Endothelial cell of umbilical vein (primary cell): Measurements from ENCODE around the gene VEPH1. TPM values are rescaled to one million over a fixed set of nuclear protein-coding genes. Genes with fewer than 3 reads are reported as not detected.

Experiments used
- BruUV-seq: library from RNA; stranded (reverse); fragments of 400-500 nt; replicated peaks from 2 replicates; lab custom pipeline; 2021; lab: Mats Ljungman, UMichigan
- CTCF ChIA-PET: fragments of 300-600, 350-600 bp; sonication (Branson Sonifier 250); formaldehyde crosslinking; loops from one replicate; lab custom pipeline; 2021; ENCODE audit warnings: antibody characterized with exemption, inconsistent platforms; lab: Charles Lee
- POLR2A ChIA-PET: fragments of 300-600, 350-600 bp; sonication (Branson Sonifier 250); formaldehyde crosslinking; loops from one replicate; lab custom pipeline; 2021; ENCODE audit warnings: antibody characterized with exemption, inconsistent platforms; lab: Charles Lee
- DNase-seq: peaks from one replicate; pipeline ENCODE4 v3.0.0-alpha.2; 2011; ENCODE audit warnings: low read depth, low spot score
- FAIRE-seq: peaks from 2 replicates; lab custom pipeline; 2011; peaks lifted over from hg19 to GRCh38; lab: Jason Lieb, UNC
- H2AFZ ChIP-seq: 2 replicates; pipeline ENCODE4 v1.6.0; 2012; ENCODE audit warnings: low read depth, low read length, control low read depth, inconsistent platforms
- H3K27ac ChIP-seq: 2 replicates; pipeline ENCODE4 v1.5.1; 2011; ENCODE audit warnings: low read depth, mild to moderate bottlenecking, control low read depth, low read length, moderate library complexity; ENCODE audit not compliant: insufficient read depth
- H3K27me3 ChIP-seq, 2 experiments: 2 replicates each; pipeline versions ENCODE4 v1.6.0 to v1.6.1; 2011; ENCODE audit warnings: low read length in 2 of 2, mixed read lengths in 1 of 2; ENCODE audit not compliant: control insufficient read depth in 2 of 2, insufficient read depth in 2 of 2
- H3K36me3 ChIP-seq, 2 experiments: 2 replicates in 1 of 2; 3 replicates in 1 of 2; pipeline ENCODE4 v1.5.1; 2011; ENCODE audit warnings: low read length in 2 of 2, mild to moderate bottlenecking in 1 of 2, moderate library complexity in 1 of 2; ENCODE audit not compliant: control insufficient read depth in 2 of 2, insufficient read depth in 2 of 2; ENCODE audit errors: extremely low read depth in 1 of 2
- H3K4me1 ChIP-seq: 3 replicates; pipeline ENCODE4 v1.5.1; 2011; ENCODE audit warnings: mild to moderate bottlenecking, low read length; ENCODE audit not compliant: control insufficient read depth, insufficient read depth; ENCODE audit errors: extremely low read depth
- H3K4me2 ChIP-seq: 2 replicates; pipeline ENCODE4 v1.6.1; 2011; ENCODE audit warnings: low read length, control low read depth, mixed read lengths; ENCODE audit not compliant: insufficient read depth
- H3K4me3 ChIP-seq, 3 experiments: fragments of 200-600 bp in 1 of 3; sonication (generic), shearing (Covaris generic) in 1 of 3; replicated peaks in 1 of 3; 2 replicates each; pipeline ENCODE4 v1.5.1; 2011 to 2016; ENCODE audit warnings: control low read depth in 3 of 3, low read length in 3 of 3, mild to moderate bottlenecking in 2 of 3, inconsistent platforms in 1 of 3, low read depth in 1 of 3, moderate library complexity in 1 of 3; ENCODE audit not compliant: insufficient read depth in 1 of 3
- H3K79me2 ChIP-seq: 2 replicates; pipeline ENCODE4 v1.6.0; 2012; ENCODE audit warnings: low read length, inconsistent platforms; ENCODE audit not compliant: control insufficient read depth, insufficient read depth
- H3K9ac ChIP-seq: replicated peaks from 2 replicates; pipeline ENCODE3; 2011; ENCODE audit warnings: low read length, control low read depth; ENCODE audit not compliant: insufficient read depth; ENCODE audit errors: extremely low read depth
- H3K9me1 ChIP-seq: replicated peaks from 3 replicates; pipeline ENCODE4 v1.6.0; 2011; ENCODE audit warnings: mild to moderate bottlenecking, low read length; ENCODE audit not compliant: control insufficient read depth, insufficient read depth; ENCODE audit errors: extremely low read depth
- H3K9me3 ChIP-seq: replicated peaks from 2 replicates; pipeline ENCODE4 v1.5.1; 2012; ENCODE audit warnings: low read length, inconsistent platforms; ENCODE audit not compliant: control insufficient read depth, insufficient read depth
- H4K20me1 ChIP-seq: replicated peaks from 2 replicates; pipeline ENCODE3; 2011; ENCODE audit warnings: mild to moderate bottlenecking, low read length; ENCODE audit not compliant: control insufficient read depth, insufficient read depth; ENCODE audit errors: extremely low read depth
- CTCF ChIP-seq, 2 donors: IDR thresholded peaks; 1 replicate in 1 of 2; 2 replicates in 1 of 2; pipeline ENCODE4 v1.5.1; 2011; ENCODE audit warnings: low read length in 2 of 2, mild to moderate bottlenecking in 2 of 2, moderate library complexity in 2 of 2, control low read depth in 1 of 2, inconsistent platforms in 1 of 2, low read depth in 1 of 2; ENCODE audit not compliant: insufficient read depth in 1 of 2; ENCODE audit errors: extremely low read depth in 1 of 2
- EZH2 ChIP-seq: IDR thresholded peaks from 2 replicates; pipeline ENCODE4 v1.6.1; 2012; ENCODE audit warnings: borderline replicate concordance, low read depth, mild to moderate bottlenecking, moderate library complexity, low read length, inconsistent platforms; ENCODE audit not compliant: severe bottlenecking
- FOS ChIP-seq: IDR thresholded peaks from 2 replicates; pipeline ENCODE4 v1.6.1; 2011; ENCODE audit warnings: mild to moderate bottlenecking, low read length, moderate library complexity, borderline replicate concordance; ENCODE audit not compliant: insufficient read depth
- GATA2 ChIP-seq: IDR thresholded peaks from 2 replicates; pipeline ENCODE4 v1.7.0; 2011; ENCODE audit warnings: low read depth, mild to moderate bottlenecking, moderate library complexity, mixed read lengths, low read length; ENCODE audit not compliant: insufficient read length, insufficient read depth
- JUN ChIP-seq: IDR thresholded peaks from 2 replicates; pipeline ENCODE4 v1.6.1; 2011; ENCODE audit warnings: borderline replicate concordance, low read depth; ENCODE audit not compliant: insufficient read length, insufficient read depth
- MAX ChIP-seq: IDR thresholded peaks from 2 replicates; pipeline ENCODE4 v1.6.1; 2011; ENCODE audit not compliant: insufficient read depth, insufficient read length
- MYC ChIP-seq: IDR thresholded peaks from one replicate; pipeline ENCODE4 v1.6.1; 2011; ENCODE audit warnings: mild to moderate bottlenecking, low read depth, low read length
- POLR2A ChIP-seq: IDR thresholded peaks from 2 replicates; pipeline ENCODE4 v1.6.1; 2012; ENCODE audit warnings: low read depth, mild to moderate bottlenecking, control low read depth, low read length
- POLR2AphosphoS5 ChIP-seq: IDR thresholded peaks from 2 replicates; pipeline ENCODE4 v1.6.1; 2012; ENCODE audit warnings: low read depth, mild to moderate bottlenecking, control low read depth, low read length, moderate library complexity; ENCODE audit not compliant: insufficient read depth
- dilution Hi-C: fragments of 300-500 bp; cut with MboI; formaldehyde crosslinking; loops from one replicate; pipeline ENCODE4 v1.15.0; 2019; ENCODE audit warnings: low sequenced_read_pairs; ENCODE audit not compliant: extremely low pct_ligation_motif_present
- intact Hi-C: fragments of 100-400 bp; cut with micrococcal nuclease; formaldehyde crosslinking; loops from one replicate; pipeline ENCODE4 v1.10.0; 2022
- polyA plus RNA-seq, 4 experiments: library from polyadenylated mRNA; depleted of rRNA in 3 of 4; stranded (reverse) in 3 of 4; unstranded in 1 of 4; fragments of >200 nt; gene quantifications; 2 replicates each; pipeline versions ENCODE4 v1.2.1 to v1.2.3, GENCODE V29; 2011 to 2012; ENCODE audit warnings: missing spikeins in 1 of 4
- total RNA-seq: library from RNA; stranded (reverse); gene quantifications from 2 replicates; pipeline ENCODE4 v1.2.3, GENCODE V29; 2021

The VEPH1 gene
- total and polyA plus RNA-seq, 2 donors (not counting 3 experiments of a cell fraction or from before 2014, with no cell fraction given): 42.9 to 136 TPM

GRCh38 chr3:157268026-157268425 is 235.2 kb downstream of the VEPH1 start:
- POLR2A ChIA-PET: no interaction called here
- Histone ChIP-seq H3K9me3 (no peaks in the 10 kb centered on the region), H3K79me2 (no peaks in the 10 kb centered on the region), H3K36me3 (peaks cover 2 to 7% of the 10 kb centered on the region in 2 experiments), H3K4me1 (peaks cover 11% of the 10 kb centered on the region), H3K9ac (no peak overlapping the region), H3K27me3 (no peaks in the 10 kb centered on the region), H3K4me3 (no peak overlapping the region), H2AFZ (no peak overlapping the region), H3K27ac (no peak overlapping the region), H3K4me2 (no peak overlapping the region), H4K20me1 (no peaks in the 10 kb centered on the region), H3K9me1 (no peaks in the 10 kb centered on the region)
- intact Hi-C loops (no loop called here), dilution Hi-C loops (no loop called here)
- FAIRE-seq: no peak
- no TSS peak for BruUV-seq
- no peak for DNase-seq
- TF ChIP-seq POLR2AphosphoS5 (no peak), FOS (no peak), EZH2 (no peak), MAX (no peak), GATA2 (no peak), JUN (no peak), MYC (no peak), POLR2A (no peak), CTCF (IDR thresholded peaks at IDR 0.05; ENCODE audit: extremely low read depth in 1 of 2, insufficient read depth in 1 of 2, low read depth in 1 of 2, low read length in 2 of 2) (no peak)
- CTCF ChIA-PET: interaction anchor here (1.3 kb wide), 2 partner anchors 11 to 64 kb away, joined by 3 to 4 read pairs; no protein-coding TSS in a partner anchor
